SKM-1 treated with dmso at 0.1 percent for 144 hours (cell line): Measurements from ENCODE around the gene ZBED4.
A peak's percentile ranks its signal among the peaks of the same experiment; 100 is the strongest.
"Not testable (repeated sequence)": the region's sequence is repeated elsewhere in the genome, so short reads cannot be mapped to it uniquely, and the experiment has no call there.

ENCODE experiments used
- DNase-seq: peaks from one replicate; lab custom pipeline; 2025; ENCODE audit not compliant: unreplicated experiment; lab: John Stamatoyannopoulos, UW

ZBED4 gene, protein sequence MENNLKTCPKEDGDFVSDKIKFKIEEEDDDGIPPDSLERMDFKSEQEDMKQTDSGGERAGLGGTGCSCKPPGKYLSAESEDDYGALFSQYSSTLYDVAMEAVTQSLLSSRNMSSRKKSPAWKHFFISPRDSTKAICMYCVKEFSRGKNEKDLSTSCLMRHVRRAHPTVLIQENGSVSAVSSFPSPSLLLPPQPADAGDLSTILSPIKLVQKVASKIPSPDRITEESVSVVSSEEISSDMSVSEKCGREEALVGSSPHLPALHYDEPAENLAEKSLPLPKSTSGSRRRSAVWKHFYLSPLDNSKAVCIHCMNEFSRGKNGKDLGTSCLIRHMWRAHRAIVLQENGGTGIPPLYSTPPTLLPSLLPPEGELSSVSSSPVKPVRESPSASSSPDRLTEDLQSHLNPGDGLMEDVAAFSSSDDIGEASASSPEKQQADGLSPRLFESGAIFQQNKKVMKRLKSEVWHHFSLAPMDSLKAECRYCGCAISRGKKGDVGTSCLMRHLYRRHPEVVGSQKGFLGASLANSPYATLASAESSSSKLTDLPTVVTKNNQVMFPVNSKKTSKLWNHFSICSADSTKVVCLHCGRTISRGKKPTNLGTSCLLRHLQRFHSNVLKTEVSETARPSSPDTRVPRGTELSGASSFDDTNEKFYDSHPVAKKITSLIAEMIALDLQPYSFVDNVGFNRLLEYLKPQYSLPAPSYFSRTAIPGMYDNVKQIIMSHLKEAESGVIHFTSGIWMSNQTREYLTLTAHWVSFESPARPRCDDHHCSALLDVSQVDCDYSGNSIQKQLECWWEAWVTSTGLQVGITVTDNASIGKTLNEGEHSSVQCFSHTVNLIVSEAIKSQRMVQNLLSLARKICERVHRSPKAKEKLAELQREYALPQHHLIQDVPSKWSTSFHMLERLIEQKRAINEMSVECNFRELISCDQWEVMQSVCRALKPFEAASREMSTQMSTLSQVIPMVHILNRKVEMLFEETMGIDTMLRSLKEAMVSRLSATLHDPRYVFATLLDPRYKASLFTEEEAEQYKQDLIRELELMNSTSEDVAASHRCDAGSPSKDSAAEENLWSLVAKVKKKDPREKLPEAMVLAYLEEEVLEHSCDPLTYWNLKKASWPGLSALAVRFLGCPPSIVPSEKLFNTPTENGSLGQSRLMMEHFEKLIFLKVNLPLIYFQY

DNA sequence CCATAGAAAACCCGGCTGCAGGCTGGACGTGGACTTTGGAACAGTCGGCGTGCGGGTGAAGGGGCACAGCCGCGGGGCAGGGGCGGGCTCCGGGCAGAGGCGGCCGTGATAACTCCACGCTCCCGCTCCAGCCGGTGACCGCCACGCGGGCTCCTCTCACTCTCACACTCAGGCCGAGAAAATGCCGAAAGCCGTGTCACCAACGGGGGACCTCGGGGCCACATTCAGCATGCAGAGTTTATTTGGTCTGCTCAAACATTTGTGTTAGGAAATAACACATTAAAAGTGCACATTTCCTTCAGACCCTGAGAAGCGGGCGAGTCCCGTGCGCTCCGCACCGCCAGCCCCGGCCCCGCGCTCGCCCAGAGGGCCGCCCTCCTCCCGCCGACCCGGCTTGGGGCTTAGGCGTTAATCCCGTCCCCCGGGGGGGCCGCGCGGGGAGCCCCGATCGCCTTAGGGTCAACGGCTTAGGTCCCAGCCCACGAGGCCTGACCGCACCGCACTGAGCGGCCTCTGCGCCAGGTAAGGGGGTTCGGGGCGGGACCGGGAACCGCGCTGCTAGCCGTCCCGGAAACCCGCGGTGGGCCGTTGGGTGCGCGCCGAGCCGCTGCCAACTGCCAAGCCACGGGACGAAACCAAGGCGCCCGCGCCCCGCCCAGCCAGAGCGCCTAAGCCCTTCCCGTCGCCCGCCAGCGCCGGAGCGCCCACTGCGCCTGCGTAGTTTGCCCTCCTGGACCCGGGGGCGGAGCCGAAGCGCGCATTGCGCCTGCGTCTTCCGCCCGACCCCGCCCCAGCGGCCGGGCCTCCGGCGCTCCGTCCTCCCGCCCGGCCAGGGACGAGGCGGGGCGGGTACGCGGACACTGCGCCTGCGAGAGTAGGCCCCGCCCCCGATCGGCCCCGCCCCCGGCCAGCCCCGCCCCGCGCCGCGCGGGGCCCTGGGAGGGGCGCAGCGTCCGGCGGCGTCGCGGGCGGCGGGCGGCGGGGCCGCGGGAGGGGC lies at the start of gene ZBED4:
Gene ZBED4 (plus strand): TSS at position 947 of the 997 bp plus-strand sequence. CDS start 29,819 bp downstream, outside the sequence.
- DNase-seq, result peak; percentile 95

DNA sequence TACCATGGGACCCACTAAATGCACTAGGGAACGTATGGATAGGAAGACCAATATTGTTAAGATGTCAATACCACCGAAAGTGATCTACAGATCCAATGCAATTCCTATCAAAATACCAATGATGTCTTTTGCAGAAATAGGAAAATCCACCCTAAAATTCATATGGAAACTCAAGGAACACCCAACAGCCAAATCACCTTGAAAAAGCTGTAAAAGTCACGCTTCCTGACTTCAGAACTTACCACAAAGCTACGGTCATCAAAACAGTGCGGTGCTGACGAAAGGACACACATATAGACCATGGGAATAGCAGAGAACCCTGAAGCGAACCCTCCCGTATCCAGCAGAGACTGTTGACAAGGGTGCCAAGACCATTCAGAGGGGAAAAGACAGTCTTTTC lies 46.5 kb upstream of the ZBED4 start:
- DNase-seq, result no peak

DNA sequence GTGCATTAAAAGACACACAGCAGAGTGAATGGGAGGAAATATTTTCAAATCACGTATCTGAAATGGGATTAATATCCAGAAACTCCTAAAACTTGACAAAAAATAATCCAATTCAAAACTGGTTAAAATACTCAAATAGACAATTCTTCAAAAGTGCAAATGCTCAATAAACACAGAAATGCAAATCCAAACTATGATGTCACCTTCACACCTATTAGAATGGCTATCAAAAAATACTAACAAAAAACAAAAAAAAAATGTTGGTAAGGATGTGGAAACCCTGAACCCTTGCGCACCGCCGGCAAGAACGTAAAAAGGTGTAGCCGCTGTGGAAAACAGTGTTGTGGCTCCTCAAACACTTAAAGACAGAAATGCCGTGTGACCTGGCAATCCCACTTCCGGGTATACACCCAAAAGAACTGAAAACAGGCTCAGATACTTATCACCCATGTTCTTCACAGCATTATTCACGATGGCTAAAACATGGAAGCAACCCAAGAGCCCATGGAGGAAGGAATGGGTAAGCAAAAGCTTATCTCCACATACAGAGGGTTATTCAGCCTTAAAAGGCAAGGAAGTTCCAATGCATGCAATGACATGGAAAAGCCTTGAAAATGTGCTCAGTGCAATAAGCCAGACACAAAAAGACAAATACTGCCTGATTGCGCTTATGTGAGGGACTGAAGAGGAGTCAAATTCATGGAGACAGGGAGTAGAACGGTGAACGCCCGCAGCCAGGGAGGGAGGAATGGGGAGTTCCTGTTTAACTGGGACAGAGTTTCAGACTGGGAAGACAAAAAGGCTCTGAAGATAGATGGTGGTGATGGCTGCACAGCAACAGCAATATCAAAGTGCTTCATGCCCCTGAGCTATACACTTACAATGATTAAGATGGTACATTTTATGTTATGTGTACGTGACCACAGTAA lies 45.6 kb upstream of the ZBED4 start:
- no peak for DNase-seq

DNA sequence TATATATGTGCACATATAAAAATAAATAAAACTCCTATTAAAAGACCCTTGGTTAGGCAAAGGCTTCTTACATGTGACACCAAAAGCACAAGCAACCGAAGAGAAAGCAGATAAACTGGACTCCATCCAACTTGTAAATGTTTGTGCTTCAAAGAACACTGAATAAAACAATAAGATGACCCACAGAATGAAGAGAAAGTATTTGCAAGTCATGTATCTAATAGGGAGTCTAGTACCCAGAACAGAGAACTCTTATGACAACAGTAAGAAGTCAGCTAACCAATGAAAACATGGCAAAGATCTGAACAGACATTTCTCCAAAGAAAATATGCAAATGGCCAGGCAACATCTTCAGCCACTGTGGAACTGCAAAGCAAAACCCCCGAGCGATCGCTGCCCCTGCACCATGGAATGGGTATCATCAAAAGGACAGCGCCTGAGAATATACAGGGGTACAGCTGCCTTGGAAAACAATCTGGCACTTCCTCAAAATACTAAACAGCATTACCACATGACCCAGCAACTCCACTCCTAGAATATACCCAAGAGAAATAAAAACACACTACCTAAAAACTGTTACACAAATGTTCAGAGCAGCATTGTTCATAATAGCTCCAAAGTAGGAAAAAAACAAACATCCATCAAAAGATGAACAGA lies 43.2 kb upstream of the ZBED4 start:
- no peak for DNase-seq

DNA sequence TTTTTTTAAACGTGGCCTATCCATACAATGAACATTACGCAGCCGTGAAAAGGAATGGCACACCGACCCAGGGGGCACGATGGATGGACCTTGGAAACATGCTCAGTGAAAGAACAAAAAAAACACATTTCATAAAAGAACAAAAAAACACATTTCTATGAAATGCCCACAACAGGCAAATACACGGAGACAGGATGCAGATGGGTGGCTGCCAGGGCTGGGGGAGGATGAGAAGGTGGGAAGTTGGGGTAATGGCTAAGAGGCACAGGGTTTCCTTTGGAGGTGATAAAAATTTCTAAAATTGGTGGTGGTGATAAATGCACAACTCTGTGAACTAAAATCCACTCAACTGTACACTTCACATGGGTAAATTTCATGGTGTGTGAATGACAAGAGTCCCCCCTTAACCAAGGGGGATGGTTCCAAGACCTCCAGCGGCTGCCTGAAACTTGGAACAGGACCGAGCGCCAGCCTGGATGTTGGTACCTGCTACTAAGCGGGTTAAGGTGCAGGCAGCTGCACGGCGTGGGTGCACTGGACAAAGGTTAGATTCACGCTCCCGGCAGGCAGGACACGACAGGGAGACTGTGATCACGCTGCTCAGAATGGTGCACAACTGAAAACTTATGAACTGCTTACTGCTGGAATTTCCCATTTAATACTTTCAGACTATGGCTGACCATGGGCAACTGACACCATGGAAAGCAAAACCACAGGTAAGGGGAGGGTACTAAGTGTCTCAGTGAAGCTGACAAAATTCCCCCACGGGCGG lies 42.4 kb upstream of the ZBED4 start:
- no peak for DNase-seq

DNA sequence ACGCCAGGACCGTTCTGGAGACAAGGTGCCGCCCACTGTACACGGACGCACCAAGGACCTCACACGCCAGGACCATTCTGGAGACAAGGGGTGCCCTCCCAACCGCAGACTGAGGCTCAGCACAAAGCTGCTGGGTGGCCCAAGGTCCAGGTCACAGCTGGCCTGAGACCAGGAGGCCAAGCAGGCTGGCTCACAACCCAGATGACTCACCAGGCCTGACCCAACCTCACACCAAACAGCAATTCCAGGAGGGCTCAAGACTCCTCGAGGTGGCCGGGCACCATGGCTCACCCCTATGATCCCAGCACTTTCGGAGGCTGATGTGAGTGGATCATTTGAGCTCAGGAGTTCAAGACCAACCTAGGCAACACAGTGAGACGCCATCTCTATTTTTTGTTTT lies 40.8 kb upstream of the ZBED4 start:
- no peak for DNase-seq

DNA sequence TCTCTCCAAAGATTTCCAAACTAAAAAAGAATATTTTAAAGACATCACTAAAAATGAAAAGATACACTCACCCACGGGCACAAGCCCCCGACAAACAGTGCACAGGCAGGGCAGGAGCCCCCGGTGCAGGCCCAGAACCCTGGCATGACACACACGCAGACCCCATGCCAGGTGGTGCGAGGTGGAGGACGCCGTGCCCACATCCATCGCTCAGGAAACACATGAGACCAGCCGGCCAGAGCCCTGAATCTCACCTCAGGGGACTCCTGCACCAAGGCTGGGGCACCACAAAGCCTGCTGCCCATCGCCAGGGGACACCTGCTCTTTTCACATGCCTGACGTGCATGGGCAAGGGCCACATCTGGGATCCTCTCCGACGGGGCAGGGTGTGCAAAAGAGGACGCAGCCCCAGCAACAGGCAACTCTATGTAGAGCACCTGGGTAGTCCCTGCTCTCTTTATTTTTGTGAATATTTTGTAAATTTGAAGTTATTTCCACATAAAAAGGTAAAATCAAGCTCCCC lies 39.4 kb upstream of the ZBED4 start:
- DNase-seq, result no peak

DNA sequence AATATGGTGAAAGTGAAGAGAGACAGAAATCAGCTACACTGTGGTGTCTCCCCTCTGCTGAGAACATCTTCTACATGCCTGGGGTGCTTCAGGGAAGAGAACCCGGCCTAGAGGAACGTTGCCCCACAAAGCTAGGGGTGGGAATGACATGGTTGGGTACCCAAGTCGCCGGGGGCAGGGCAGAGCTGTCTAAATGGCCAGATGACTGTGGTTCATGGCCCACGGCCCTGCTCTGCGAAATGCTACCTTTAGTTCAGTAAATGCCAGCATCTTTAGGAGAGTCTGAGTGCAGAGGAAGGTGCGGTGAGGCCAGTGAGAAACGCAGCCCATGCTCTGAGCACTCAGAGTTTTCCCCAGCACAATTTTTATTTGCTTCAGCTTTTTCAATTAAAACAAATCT lies 38.8 kb upstream of the ZBED4 start:
- no peak for DNase-seq

DNA sequence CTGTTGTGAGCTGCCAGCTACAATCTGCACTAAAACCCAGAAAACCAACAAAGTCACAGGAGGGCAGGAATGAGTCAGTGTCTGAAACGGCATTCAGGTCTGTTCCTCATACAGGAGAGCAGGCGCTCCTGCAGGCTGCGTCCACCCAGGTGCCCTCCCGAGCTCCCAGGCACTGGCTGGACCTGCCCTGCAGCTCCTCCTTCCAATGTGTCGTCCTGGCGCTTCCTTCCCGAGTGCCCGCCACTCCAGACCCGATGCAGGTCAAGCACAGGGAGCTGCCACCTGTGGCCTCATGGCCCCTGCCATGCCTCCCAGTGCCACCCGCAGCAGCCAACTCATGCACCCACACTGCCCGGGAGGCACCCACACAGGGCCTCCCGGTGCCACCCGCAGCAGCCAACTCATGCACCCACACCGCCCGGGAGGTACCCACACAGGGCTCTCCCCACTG lies 38.0 kb upstream of the ZBED4 start:
- DNase-seq, result no peak

DNA sequence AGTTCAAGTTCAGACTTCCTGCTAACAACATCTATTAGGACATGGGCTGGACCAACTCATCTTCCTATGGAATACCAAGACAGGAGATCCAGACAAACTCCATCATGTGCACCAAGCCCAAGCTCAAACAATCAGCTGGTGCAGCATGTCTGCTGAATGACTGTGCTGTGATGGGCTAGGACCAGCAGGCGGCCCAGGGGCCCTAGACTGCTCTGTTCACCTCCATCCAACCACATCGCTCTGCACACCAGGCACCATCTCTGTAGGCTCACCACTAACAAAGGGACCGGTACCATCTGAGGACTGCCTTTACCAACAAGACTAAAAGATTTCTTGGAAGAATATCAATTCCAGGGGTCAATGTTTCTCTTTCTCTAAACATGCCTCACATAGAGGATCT lies 36.3 kb upstream of the ZBED4 start:
- no peak for DNase-seq

DNA sequence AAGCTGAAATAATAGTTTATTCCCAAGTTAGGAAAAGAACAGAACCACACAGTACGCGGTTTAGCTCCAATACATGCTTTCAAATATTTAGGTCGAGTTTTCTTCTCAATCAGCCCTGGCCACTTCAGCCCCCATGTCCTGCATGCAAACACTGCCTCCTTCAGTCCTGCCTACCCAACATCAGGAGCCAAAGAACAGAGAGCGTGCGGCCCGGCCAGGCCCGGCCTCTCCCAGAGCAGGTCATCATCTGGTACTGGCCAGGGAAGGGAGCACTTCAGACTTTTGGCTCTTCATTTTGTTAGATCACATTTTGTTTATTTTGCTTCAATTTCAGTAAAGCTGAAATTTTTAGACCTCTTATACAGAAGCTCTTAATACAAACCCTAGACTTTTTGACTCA lies 32.7 kb upstream of the ZBED4 start:
- no peak for DNase-seq

DNA sequence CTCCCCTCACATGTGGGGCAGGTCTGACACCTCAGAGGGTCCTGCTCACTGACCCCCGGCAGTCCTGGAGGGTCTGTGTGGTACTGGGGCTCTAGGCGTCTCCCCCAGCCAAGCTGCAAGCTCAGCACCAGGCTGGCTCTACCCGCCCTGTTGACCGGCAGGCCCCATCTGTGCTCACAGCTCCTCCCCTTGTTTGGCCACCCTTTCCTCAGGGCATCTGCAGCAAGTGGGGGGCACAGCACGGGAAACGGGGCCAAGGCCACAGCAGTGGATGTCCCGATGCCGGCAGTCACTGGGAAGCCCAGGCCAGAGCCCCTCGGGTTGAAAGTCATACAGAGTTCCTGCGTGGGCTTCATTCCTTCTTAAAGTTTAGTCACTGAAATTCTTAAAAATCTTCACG lies 31.9 kb upstream of the ZBED4 start:
- not testable (repeated sequence) for DNase-seq

DNA sequence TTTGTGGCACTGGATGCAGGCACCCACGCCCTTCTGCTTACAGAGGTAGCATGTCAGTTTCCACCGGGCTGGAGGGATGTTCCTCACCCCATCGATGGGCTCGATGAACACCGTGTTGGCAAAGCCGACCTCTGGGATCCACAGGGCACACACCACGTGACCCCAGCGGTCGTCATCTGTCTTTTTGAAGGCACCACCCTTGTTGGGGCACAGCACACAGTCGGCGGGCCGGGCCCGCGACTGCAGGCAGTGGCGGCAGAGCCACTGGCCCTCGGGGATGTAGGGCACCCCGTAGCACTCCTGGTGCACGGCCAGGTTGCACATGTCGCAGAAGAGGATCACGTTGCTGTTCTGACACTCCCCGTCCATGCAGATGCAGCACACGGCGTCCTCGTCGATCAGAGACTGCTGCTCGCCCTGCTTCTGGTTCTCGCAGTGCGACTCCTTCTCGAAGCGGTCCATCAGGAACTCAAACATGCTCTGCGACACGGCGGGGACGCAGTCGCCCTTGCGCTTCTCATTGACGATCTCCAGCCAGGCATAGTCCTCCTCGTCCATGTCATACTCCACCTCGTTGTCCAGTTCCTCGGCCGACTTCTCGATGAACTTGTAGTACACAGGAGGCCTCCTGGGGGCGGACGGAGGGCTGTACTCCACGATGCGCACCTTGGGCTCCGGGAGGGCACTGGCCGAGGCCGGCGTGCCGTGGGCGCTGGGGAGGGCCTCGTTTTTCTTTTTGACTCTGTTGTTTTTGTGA lies 30.2 kb upstream of the ZBED4 start:
- DNase-seq, result no peak

DNA sequence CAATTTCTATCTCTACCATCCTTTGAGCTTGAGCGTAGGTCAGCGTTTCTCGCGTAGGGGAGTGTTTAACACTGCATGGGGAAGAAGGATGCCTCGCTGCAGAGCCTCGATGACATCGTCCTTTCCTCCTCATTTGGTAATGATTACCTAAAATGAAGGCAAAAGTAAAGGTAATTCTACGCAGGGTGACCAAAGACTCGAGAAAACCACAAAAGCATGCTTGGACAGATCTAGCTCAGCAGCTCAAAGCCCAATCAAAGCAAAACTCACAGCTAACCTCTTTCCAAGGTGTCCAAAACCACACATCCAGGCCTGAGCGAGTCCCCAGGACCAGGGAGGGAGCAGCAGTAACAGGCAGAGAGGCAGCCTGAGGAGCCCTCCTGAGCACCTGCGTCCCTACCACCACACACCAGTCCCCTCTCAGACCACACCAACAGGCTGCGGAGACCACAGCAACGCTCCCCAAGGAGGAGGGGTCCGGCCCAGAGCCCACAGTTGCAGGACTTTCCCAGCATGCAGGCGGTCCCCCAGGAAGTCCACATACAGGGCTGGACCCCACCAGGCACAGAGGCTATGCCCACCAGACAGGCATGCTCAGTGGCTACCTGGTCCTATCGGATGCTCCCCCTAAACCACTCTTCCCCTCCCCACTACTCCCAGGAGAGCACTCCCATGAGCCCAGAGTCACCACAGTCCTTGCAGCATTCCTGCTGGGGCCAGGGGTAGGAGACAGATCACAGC lies 29.3 kb upstream of the ZBED4 start:
- no peak for DNase-seq

DNA sequence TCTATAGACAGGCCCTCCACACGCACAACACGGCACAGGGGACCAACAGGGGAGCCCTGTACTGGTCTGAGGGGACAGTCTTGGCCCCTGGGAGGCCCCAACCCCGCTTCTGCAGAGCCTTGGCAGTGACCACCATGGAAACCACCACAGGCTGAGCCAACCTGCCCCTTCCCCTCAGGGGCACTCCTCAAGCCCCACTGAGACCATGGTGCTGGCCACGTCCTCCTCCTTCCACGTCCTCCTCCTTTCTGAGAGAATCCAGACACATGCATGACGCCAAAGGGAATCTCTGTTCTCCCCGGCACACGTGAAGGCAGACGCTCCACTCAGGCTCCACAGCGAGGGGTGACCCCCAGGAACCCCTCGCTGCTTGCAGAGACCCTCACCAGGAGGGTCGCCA lies 28.7 kb upstream of the ZBED4 start:
- DNase-seq, result no peak

DNA sequence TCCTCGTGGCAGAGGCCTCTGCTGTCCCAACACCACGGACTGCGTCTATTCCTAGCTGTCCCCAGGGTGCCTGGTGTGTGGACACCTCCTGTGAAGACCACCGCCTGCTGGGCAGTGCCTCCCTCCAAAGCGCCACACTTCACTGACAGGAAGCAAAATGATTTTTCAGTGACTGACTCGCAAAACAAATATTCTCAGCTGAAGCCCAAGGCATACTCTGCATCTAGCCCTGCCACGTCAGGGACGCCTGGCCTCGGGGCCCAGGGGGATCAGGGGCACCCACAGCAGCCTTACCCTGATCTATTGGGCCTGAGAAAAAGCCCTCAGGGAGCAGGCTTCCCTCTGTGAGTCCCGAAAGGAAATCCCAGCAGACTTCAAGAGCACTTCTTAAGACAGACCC lies 28.2 kb upstream of the ZBED4 start:
- DNase-seq, result no peak
